ENCODE measurements around the gene TOM1.

Gene TOM1

DNA sequence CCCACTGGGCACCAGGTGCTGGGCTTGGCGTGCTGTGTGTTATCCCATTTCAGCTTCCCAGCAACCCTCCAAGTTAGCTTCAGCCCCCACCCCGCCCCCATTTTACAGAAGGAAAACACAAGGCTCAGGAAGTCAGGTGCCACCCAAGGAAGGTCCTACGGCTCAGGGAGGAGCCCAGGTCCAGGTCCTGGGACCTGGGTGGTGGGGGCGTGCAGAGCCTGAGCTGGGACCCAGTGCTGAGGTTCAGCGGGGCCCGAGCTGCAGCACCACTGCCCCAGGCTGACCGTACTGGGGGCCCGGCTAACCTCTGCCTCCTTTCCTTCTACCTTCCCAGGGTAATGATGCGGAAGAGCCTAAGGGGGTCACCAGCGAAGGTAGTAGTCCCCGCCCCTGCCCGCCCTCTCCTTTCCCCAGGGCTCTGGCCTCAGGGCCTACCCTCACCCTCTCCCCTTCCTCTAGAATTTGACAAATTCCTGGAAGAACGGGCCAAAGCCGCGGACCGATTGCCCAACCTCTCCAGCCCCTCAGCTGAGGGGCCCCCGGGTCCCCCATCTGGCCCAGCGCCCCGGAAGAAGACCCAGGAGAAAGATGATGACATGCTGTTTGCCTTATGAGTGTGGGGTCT, 47.0 kb downstream of the TOM1 start:
- no peak for TF ChIP-seq JUND (IDR thresholded peaks at IDR 0.05; ENCODE audit: low read depth)
- no peak for DNase-seq (ENCODE audit: low read depth in 1 of 2, low spot score in 1 of 2)
- in situ Hi-C loops (cut with HindIII; ENCODE audit: low pct_unique_long_range_greater_than_20kb, low sequenced_read_pairs) = no loop called here

DNA sequence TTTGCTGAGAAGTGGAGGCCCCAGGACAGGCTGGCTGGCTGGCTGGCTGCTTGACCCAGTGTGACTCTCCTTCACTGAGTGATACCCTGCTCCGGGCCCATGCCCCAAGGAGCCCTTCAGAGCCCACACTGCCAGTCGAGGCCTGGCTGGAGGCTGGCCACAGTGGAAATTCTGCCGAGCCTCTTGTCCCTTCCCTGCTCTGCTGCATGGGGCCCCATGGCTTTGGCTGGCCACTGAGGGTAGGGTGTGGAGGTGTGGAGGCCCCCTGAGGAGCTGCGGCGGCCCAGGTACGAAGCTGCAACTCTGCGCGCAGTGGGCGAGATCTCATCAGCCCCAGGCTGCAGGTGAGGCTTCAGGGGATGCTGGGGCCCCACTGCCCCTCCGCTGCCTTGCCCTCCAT, 47.8 kb downstream of the TOM1 start:
- no peak for TF ChIP-seq JUND (IDR thresholded peaks at IDR 0.05; ENCODE audit: low read depth)
- no peak for DNase-seq (ENCODE audit: low read depth in 1 of 2, low spot score in 1 of 2)
- in situ Hi-C loops (cut with HindIII; ENCODE audit: low pct_unique_long_range_greater_than_20kb, low sequenced_read_pairs) = no loop called here

DNA sequence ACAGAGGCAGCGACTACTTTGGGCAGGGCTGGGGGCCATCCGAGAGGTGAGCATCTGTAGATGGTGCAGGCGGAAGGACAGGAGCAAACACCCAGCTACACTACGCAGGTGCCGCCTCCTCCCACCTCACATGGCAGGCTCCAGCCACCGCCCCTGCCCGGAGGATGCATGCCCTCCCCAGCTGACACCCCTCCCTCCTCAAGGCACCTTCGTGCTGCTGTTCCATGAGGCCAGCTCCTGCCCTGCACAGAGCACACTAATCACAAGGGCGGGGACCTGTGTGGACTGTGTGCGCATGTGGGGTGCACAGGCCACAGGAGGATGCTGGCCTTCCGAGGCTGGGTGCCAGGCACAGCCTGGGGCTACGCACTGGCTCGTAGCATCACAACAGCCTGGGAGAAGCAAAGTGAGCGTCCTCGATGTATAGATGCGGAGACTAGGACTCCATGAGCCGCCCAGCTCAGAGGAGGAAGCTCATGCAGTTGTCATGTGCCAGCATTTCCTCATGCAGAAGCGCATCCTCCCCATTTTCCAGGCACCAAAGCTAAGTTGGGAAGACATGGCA, 48.4 kb downstream of the TOM1 start:
- no peak for TF ChIP-seq JUND (IDR thresholded peaks at IDR 0.05; ENCODE audit: low read depth)
- DNase-seq (ENCODE audit: low read depth in 1 of 2, low spot score in 1 of 2) = no peak
- in situ Hi-C loops (cut with HindIII; ENCODE audit: low pct_unique_long_range_greater_than_20kb, low sequenced_read_pairs) = no loop called here

DNA sequence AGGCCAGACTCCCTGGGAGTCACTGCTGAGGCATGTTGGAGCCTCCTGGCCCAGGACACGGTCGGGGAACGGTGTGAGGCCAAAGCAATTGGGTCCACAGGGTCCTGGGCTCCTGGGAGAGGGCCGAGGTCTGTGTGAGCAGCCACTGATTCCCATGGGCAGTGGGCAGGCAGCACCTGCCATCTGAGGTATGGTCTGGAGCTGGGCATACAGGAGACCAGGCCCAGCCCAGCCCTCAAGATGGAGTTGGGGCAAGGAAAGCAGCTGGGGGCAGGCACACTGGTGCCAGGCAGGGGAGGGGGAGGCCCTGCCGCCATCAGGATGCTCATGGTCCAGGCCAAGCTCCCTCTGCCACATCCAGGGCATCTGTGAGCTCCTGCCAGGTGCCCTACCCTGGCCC, 49.0 kb downstream of the TOM1 start:
- in situ Hi-C loops (cut with HindIII; ENCODE audit: low pct_unique_long_range_greater_than_20kb, low sequenced_read_pairs) = no loop called here
- TF ChIP-seq JUND (IDR thresholded peaks at IDR 0.05; ENCODE audit: low read depth) = no peak
- DNase-seq (ENCODE audit: low read depth in 1 of 2, low spot score in 1 of 2) = no peak

DNA sequence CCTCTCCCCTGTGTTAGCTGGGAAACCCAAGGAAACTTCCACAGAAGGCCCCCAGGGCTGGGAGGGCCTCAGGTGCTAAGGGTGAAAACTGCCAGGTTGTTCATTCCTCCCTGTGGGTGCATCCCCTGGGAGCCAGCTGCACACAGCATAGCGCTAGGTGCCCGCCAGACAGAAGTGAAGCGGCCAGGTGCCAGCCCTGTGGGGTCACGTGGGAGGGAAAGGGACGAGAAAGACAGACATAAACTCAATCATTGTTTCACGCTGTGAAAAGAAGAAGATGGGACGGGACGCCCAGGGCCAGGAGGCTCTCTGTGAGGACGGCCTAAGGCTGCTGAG, 49.6 kb downstream of the TOM1 start:
- DNase-seq (ENCODE audit: low read depth in 1 of 2, low spot score in 1 of 2) = no peak
- TF ChIP-seq JUND (IDR thresholded peaks at IDR 0.05; ENCODE audit: low read depth) = no peak
- in situ Hi-C loops (cut with HindIII; ENCODE audit: low pct_unique_long_range_greater_than_20kb, low sequenced_read_pairs) = no loop called here

DNA sequence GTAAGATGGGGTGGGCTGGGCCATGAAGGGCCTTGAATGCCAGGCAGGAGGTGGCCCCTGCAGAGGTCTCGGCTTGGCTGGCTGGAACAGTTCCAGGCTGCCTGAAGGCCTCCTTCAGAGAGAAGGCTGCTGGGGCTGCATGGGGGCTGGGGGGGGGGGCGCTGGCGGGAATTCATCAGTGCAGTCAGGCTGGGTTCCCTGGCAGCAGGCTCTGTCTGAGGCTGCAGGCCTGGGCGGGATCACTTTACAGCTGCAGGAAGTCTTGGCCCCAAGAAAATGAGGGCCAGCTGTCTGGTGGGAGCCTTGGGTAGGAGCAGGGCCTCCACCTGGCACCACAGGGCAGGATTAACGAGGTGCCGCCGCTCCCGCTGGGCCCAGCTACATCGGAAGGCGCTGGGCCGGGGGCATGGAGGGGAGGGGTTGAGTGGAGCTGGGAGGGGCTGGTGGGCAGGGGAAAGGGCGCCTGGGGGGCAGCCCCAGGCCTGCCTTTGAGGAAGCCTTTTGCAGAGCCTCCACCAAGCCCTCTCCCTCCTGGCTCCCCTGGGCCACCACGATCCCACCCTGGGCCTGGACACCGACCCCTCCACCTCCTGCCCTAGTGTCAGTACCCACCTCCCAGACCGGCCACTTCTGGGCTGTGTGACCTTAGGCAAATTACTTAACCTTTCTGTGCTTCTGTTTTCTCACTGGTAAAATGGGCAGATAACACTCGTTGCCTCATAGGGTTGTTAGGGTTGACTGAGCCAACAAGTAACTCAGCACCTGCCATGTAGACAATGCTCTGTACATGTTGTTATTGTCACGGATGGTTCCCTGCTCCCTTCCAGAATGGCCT, 50.2 kb downstream of the TOM1 start:
- TF ChIP-seq JUND (IDR thresholded peaks at IDR 0.05; ENCODE audit: low read depth) = no peak
- no peak for DNase-seq (ENCODE audit: low read depth in 1 of 2, low spot score in 1 of 2)
- in situ Hi-C loops (cut with HindIII; ENCODE audit: low pct_unique_long_range_greater_than_20kb, low sequenced_read_pairs) = no loop called here

DNA sequence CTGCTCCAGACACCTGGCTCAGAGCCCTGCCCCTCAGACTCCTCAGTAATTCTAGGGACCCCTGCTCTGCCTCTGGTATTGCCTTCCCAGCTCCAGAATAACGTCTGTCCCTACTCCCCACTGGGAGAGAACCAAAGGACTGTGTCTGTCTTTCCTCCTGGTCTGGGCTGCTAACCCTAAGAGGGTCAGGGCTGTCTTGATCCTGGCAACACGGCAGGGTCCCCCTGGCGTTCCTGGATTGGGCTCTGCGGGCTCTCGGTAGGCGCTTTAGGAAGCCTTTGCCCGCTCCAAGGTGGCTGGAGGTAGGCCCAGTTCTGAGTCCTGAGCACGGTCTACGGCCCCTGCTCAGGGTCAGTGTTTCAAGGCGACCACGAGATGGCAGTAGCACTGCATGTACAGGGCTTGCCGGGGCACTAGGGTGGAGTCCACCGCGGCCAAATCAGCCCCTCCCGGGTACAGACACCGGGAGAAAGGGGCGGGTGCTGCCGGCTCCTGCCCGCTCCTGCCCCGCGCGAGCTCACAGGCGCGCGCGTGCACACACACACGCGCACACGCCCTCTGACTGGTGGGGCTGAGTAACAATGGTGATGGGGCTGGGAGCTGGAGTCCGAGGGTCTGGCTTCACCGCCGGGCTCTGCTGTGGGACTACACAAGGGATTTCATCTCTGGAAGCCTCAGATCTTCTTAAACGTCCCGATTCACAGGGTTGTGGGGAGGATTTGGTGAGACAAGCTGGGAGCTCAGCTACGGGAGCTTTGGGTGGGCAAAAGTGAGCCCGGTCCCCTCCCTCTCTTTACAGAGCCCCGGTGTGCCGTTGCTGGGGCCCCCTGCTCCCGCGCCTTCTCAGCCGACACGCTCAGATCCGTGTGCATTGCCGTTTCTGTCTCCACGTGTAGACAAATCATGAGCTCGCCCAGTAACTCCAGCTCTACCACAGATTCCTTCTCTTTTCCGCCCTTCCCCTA, 51.1 kb downstream of the TOM1 start:
- TF ChIP-seq JUND (IDR thresholded peaks at IDR 0.05; ENCODE audit: low read depth) = no peak
- in situ Hi-C loops (cut with HindIII; ENCODE audit: low pct_unique_long_range_greater_than_20kb, low sequenced_read_pairs) = no loop called here
- DNase-seq (ENCODE audit: low read depth in 1 of 2, low spot score in 1 of 2) = peak; percentile 82 to 93

DNA sequence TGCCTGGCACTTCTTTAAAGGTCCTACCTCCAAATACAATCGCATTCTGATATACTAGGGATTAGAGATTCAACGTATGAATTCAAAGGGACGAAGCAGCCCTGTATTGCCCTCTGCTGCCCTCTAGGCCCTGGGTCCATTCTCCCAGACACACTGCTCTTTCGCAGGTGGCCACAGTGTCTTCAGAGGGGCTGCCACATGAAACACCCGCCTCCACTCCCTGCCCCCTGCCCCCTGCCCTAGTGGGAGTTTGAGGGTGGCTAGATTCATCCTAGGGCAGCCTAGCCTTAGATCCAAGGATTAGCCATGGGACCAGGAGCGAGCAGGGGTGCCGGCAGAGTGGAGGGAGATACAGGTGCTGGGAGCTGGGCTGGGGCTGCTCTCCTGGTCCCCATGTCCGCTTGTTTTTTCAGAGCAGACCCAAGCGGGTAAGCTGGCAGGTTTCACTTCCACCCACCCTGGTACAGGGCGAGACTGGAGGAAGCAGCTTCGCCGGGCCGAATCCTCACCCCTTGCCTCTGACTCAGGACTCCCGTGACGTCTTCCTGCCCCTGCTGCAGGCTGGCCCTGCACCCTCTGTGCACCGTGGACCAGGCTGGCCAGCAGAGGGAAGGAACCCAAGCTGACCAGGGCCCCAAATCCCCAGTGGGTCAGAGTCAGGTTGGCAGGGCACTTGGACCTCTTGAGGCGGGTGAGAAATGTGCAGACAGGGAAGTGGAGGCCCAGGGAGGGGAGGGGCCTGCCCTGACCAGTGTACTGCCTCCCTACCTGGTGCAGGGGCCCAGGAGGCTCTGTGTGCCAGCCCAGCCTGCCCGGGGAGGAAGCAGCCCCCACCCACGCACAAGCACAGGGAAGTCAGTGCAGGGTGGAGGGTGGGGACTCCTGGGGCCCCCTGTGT, 52.8 kb downstream of the TOM1 start:
- in situ Hi-C loops (cut with HindIII; ENCODE audit: low pct_unique_long_range_greater_than_20kb, low sequenced_read_pairs) = no loop called here
- DNase-seq (ENCODE audit: low read depth in 1 of 2, low spot score in 1 of 2) = peak in 1 of 2 experiments; percentile 4
- no peak for TF ChIP-seq JUND (IDR thresholded peaks at IDR 0.05; ENCODE audit: low read depth)

DNA sequence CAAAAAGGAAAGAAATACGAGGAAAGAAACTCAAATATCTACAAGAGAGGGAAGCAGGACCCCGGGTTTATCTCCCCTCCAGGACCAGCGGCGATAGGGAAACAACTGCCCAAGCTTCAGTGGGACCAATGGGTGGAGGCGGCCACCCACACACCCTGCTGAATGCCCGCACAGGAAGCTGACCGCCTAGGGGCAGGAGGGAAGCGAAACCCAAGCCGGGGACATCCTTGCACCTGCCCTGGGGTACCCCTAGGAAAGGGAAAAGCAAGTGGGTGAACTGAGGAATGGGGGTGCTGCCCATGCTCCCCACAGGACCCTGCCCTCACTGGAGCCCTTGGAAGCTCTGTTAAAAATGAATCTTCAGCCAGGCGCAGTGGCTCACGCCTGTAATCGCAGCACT, 53.6 kb downstream of the TOM1 start:
- no peak for TF ChIP-seq JUND (IDR thresholded peaks at IDR 0.05; ENCODE audit: low read depth)
- in situ Hi-C loops (cut with HindIII; ENCODE audit: low pct_unique_long_range_greater_than_20kb, low sequenced_read_pairs) = no loop called here
- no peak for DNase-seq (ENCODE audit: low read depth in 1 of 2, low spot score in 1 of 2)

DNA sequence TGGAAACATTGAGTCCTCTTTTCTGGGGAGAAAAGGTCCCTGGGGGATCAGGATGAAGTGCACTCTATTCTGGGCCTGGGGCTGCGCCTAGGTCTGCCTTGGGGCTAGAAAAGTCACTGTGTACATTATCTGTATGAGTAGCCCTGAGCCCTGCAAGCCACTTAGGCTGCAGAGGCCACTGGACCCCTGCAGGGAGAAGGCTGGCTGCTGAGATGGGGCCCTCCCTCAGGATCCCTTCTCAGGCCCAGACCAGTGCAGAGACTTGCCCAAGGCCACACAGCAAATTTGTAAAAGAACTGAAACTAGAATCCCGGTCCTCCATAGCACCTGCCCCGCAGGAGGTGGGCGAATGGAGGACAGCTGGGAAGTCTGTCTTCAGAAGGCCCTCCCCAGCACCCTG, 54.4 kb downstream of the TOM1 start:
- no peak for TF ChIP-seq JUND (IDR thresholded peaks at IDR 0.05; ENCODE audit: low read depth)
- in situ Hi-C loops (cut with HindIII; ENCODE audit: low pct_unique_long_range_greater_than_20kb, low sequenced_read_pairs) = no loop called here
- no peak for DNase-seq (ENCODE audit: low read depth in 1 of 2, low spot score in 1 of 2)

DNA sequence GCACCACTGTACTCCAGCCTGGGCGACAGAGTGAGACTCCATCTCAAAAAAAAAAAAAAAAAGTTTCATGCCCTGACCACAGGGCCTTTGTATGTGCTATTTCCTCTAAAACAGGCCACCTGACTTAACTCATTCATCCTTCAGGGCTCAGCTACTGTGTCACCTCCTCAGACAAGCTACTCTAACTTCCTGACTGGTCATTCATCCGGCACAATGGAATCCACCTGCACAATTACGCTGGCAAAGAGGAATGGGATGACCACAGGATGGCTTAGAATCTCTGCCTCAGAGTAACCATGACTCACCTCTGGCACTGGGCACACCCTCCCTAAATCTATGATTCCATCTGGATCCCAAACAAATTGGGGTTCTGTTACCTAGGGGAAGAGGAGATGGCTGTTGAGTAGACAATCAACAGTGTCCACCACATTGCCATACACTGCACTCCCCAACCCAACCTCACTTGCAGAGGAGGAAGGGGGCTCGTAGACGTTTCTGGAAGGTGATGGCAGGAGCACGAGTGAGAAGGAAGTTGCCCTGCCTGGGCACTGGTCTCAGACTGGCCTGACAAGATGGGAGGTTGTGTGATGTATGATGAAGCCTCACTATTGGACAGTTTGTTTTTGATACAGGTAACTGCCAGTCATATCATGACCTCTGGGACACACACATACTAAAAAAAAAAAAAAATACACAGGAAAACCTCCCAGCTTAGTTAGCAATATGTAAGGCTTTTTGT, 58.4 kb downstream of the TOM1 start:
- no peak for TF ChIP-seq JUND (IDR thresholded peaks at IDR 0.05; ENCODE audit: low read depth)
- DNase-seq (ENCODE audit: low read depth in 1 of 2, low spot score in 1 of 2) = no peak
- in situ Hi-C loops (cut with HindIII; ENCODE audit: low pct_unique_long_range_greater_than_20kb, low sequenced_read_pairs) = no loop called here

Data from T47D (cell line).